ENCODE results near the gene WDR88.

- TF ChIP-seq POLR2AphosphoS5 (IDR thresholded peaks at IDR 0.05; ENCODE audit: low read depth, low read length) (peak; percentile 95), TAF1 (IDR thresholded peaks at IDR 0.05; ENCODE audit: borderline replicate concordance, insufficient read depth, low read length) (peak; percentile 87; the same call in 1 of the 2 replicates), SIN3A (IDR thresholded peaks at IDR 0.05; ENCODE audit: borderline replicate concordance, insufficient read depth, low read length) (0 out of 2 replicates have a peak, but pooled peaks have one; percentile 51), REST (IDR thresholded peaks at IDR 0.05; ENCODE audit: insufficient read depth in 1 of 2, low read depth in 2 of 2, low read length in 2 of 2) (no peak)
Measured at GRCh38 chr19:33176670-33177416, 44.9 kb downstream of the WDR88 start.
